COLO829 (cell line): ENCODE data around the gene RITA1.
"Not testable (repeated sequence)": the region's sequence is repeated elsewhere in the genome, so short reads cannot be mapped to it uniquely, and the experiment has no call there.

Experiments
- DNase-seq: peaks from one replicate; pipeline ENCODE4 v3.0.0; 2012; ENCODE audit warnings: low spot score

The RITA1 gene

GRCh38 chr12:113202300-113203075 lies 17.0 kb downstream of the RITA1 start:
- no peak for DNase-seq

- no peak for DNase-seq
These were observed 18.6 kb downstream of the RITA1 start for GRCh38 chr12:113203852-113204760.

- DNase-seq: no peak
These were observed 19.3 kb downstream of the RITA1 start for GRCh38 chr12:113204804-113205203.

GRCh38 chr12:113206802-113207201 lies 21.3 kb downstream of the RITA1 start:
- not testable (repeated sequence) for DNase-seq

GRCh38 chr12:113207613-113208040 lies 22.1 kb downstream of the RITA1 start:
- DNase-seq: no peak

- no peak for DNase-seq
These were observed 22.8 kb downstream of the RITA1 start for GRCh38 chr12:113208041-113208934.

- DNase-seq: no peak
These were observed 25.6 kb downstream of the RITA1 start for GRCh38 chr12:113211160-113211559.

- peak; percentile 96 for DNase-seq
These were observed 29.4 kb downstream of the RITA1 start for GRCh38 chr12:113214895-113215400.

- no peak for DNase-seq
These were observed 30.5 kb downstream of the RITA1 start for GRCh38 chr12:113216027-113216426.

- no peak for DNase-seq
These were observed 35.2 kb downstream of the RITA1 start for GRCh38 chr12:113220593-113221180.

GRCh38 chr12:113221181-113221996 lies 35.9 kb downstream of the RITA1 start, which contains the start of gene TPCN1:
TPCN1 (plus strand) TSS chr12:113221464; CDS start chr12:113226853, 5,389 bp downstream.
- DNase-seq: peak; percentile 95

GRCh38 chr12:113221997-113222729 lies 36.6 kb downstream of the RITA1 start:
- no peak for DNase-seq

- peak; percentile 70 for DNase-seq
These were observed 37.4 kb downstream of the RITA1 start for GRCh38 chr12:113222730-113223531.

- DNase-seq: no peak
These were observed 39.4 kb downstream of the RITA1 start for GRCh38 chr12:113224955-113225354.

- no peak for DNase-seq
These were observed 41.4 kb downstream of the RITA1 start for GRCh38 chr12:113226696-113227568.

- no peak for DNase-seq
These were observed 42.3 kb downstream of the RITA1 start for GRCh38 chr12:113227686-113228391.

GRCh38 chr12:113228394-113229028 lies 43.0 kb downstream of the RITA1 start:
- no peak for DNase-seq
